Activated CD8-positive, alpha-beta memory T cell treated with anti-CD3 and anti-CD28 coated beads for 48 hours (primary cell): ENCODE data around the gene CNNM3.

Source experiments
- DNase-seq, 3 experiments: peaks; one replicate each; pipeline ENCODE4 v3.0.0-alpha.2; 2020; ENCODE audit warnings: low read depth in 2 of 3, low spot score in 2 of 3

CNNM3 gene

GRCh38 chr2:96874198-96874831 lies 58.2 kb downstream of the CNNM3 start:
- DNase-seq, result no peak

- DNase-seq, result no peak
These were observed 59.6 kb downstream of the CNNM3 start for GRCh38 chr2:96875498-96876268.

- no peak for DNase-seq
These were observed 60.4 kb downstream of the CNNM3 start for GRCh38 chr2:96876269-96877041.

- DNase-seq, result no peak
These were observed 61.0 kb downstream of the CNNM3 start for GRCh38 chr2:96877042-96877451.

GRCh38 chr2:96877631-96878092 lies 61.6 kb downstream of the CNNM3 start:
- no peak for DNase-seq

- DNase-seq, result no peak
These were observed 62.1 kb downstream of the CNNM3 start for GRCh38 chr2:96878171-96878570.

GRCh38 chr2:96878796-96879544 lies 62.9 kb downstream of the CNNM3 start:
- DNase-seq, result no peak

- DNase-seq, result no peak
These were observed 63.5 kb downstream of the CNNM3 start for GRCh38 chr2:96879545-96880040.

GRCh38 chr2:96880891-96881273 lies 64.8 kb downstream of the CNNM3 start:
- no peak for DNase-seq

GRCh38 chr2:96881349-96882195 lies 65.5 kb downstream of the CNNM3 start:
- DNase-seq, result no peak

- no peak for DNase-seq
These were observed 66.2 kb downstream of the CNNM3 start for GRCh38 chr2:96882230-96882629.

GRCh38 chr2:96882906-96883305 lies 66.8 kb downstream of the CNNM3 start:
- no peak for DNase-seq

GRCh38 chr2:96883306-96883705 lies 67.2 kb downstream of the CNNM3 start:
- no peak for DNase-seq
